RWPE2 (cell line): ENCODE data around the gene USF3.

Experiments
- ATAC-seq: fragments of 200-7000 bp; cut with Tn5 transposase; 3 replicates; pipeline ENCODE4 v1.9.1; 2021; ENCODE audit warnings: low read depth
- DNase-seq: peaks from one replicate; pipeline ENCODE4 v3.0.0-alpha.2; 2020; ENCODE audit warnings: low spot score
- H3K27ac ChIP-seq: fragments of 450-650 bp; 2 replicates; pipeline ENCODE4 v1.5.1; 2017; ENCODE audit warnings: mild to moderate bottlenecking; ENCODE audit not compliant: poor library complexity, severe bottlenecking
- H3K27me3 ChIP-seq: fragments of 250-450 bp; sonication (Bioruptor Pico); 2 replicates; pipeline ENCODE4 v1.5.1; 2021; ENCODE audit warnings: mild to moderate bottlenecking, moderate library complexity; ENCODE audit not compliant: insufficient read depth, poor library complexity, severe bottlenecking
- H3K36me3 ChIP-seq: fragments of 250-450 bp; sonication (Bioruptor Pico); 2 replicates; pipeline ENCODE4 v1.5.1; 2020; ENCODE audit warnings: low read depth, mild to moderate bottlenecking, moderate library complexity
- H3K4me1 ChIP-seq: fragments of 250-450 bp; sonication (Bioruptor Pico); 2 replicates; pipeline ENCODE4 v1.5.1; 2021; ENCODE audit warnings: mild to moderate bottlenecking, moderate library complexity; ENCODE audit not compliant: insufficient read depth, poor library complexity, severe bottlenecking
- H3K4me3 ChIP-seq: fragments of 250-450 bp; sonication (Bioruptor Pico); 2 replicates; pipeline ENCODE4 v1.5.1; 2021; ENCODE audit warnings: mild to moderate bottlenecking, moderate library complexity; ENCODE audit not compliant: severe bottlenecking
- H3K9me3 ChIP-seq: fragments of 250-450 bp; sonication (Bioruptor Pico); 2 replicates; pipeline ENCODE4 v1.5.1; 2021; ENCODE audit warnings: mild to moderate bottlenecking, moderate library complexity; ENCODE audit not compliant: severe bottlenecking
- CTCF ChIP-seq: fragments of 450-650 bp; IDR thresholded peaks from one replicate; pipeline ENCODE4 v1.5.1; 2017; ENCODE audit warnings: mild to moderate bottlenecking, moderate library complexity; ENCODE audit not compliant: poor library complexity, severe bottlenecking

USF3 gene

DNA sequence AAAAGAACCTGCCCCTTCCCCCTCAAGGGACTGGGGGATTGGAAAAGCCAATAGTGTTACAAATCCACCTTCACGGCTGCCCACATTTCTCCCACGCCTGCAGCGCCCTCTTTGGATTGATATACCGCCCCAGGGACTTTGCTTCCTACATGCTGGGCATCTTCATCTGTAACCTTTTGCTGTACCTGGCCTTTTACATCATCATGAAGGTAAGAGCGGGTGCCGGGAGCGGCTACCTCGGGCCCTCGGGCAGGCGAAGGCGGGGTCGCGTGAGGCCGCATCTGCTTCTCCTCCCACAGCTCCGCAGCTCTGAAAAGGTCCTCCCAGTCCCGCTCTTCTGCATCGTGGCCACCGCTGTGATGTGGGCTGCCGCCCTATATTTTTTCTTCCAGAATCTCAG is 73.1 kb downstream of the USF3 start:
- no peak for DNase-seq
- TF ChIP-seq CTCF = no peak
- no peak for ATAC-seq
- peaks cover 4% of the 10 kb centered on the region for H3K4me1 ChIP-seq
- H3K4me3 ChIP-seq = no peak overlapping the region
- H3K9me3 ChIP-seq = no peaks in the 10 kb centered on the region
- no peak overlapping the region for H3K27ac ChIP-seq
- H3K36me3 ChIP-seq = no peaks in the 10 kb centered on the region
- H3K27me3 ChIP-seq = no peaks in the 10 kb centered on the region

DNA sequence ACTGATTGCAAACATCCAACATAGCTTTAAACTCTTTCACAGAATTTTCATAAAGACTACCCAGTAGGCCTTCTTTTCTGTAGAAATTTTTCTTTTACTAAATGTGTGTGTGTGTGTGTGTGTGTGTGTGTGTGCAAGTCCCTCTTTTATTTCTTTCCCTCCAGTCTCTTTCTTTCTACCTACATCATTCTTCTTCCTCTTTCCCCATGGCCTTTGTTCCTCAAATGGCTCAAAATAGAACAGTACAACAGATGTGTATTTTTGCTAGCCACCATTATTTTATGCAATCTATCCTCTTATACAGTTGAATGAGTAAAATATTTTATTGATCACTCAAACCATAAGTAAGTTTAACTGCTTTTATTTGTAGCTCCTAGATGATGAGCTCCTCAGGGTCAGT is 76.4 kb downstream of the USF3 start:
- no peak for TF ChIP-seq CTCF
- no peaks in the 10 kb centered on the region for H3K4me1 ChIP-seq
- no peaks in the 10 kb centered on the region for H3K9me3 ChIP-seq
- DNase-seq = no peak
- no peaks in the 10 kb centered on the region for H3K27me3 ChIP-seq
- H3K4me3 ChIP-seq = no peak overlapping the region
- no peaks in the 10 kb centered on the region for H3K36me3 ChIP-seq
- H3K27ac ChIP-seq = no peak overlapping the region
- no peak for ATAC-seq

- no peak for TF ChIP-seq CTCF
- no peak overlapping the region for H3K27ac ChIP-seq
- H3K4me3 ChIP-seq = no peak overlapping the region
- no peaks in the 10 kb centered on the region for H3K36me3 ChIP-seq
- no peaks in the 10 kb centered on the region for H3K9me3 ChIP-seq
- ATAC-seq = no peak
- no peaks in the 10 kb centered on the region for H3K4me1 ChIP-seq
- DNase-seq = no peak
- no peaks in the 10 kb centered on the region for H3K27me3 ChIP-seq
Observed at GRCh38 chr3:113617726-113618125, 78.7 kb downstream of the USF3 start.

DNA sequence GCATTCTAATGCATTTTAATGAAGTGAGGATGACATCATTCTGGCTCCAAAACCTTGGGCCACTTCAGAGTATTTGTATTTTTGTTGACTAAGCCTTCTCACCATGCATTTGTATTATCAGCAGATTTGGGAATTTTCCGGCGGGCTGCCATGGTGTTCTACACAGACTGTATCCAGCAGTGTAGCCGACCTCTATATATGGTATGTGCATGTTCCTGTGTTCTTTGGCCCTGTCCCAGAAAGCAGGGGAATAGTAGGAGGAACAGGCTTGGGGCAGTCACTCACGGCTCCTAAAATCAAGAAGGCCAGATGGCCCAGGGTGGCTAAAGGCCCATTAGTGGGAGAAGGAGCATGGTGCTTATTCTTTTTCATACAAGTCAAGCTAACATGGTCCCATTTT is 80.5 kb downstream of the USF3 start:
- H3K4me1 ChIP-seq = no peaks in the 10 kb centered on the region
- no peak for ATAC-seq
- no peaks in the 10 kb centered on the region for H3K27me3 ChIP-seq
- no peaks in the 10 kb centered on the region for H3K36me3 ChIP-seq
- no peak for TF ChIP-seq CTCF
- H3K27ac ChIP-seq = no peak overlapping the region
- no peak overlapping the region for H3K4me3 ChIP-seq
- no peak for DNase-seq
- no peaks in the 10 kb centered on the region for H3K9me3 ChIP-seq

- no peak for TF ChIP-seq CTCF
Observed at GRCh38 chr3:113614402-113614801, 82.0 kb downstream of the USF3 start.

More at GRCh38 chr3:113614402-113614801, 82.0 kb downstream of the USF3 start:
- Histone ChIP-seq H3K27me3 (no peaks in the 10 kb centered on the region), H3K4me1 (no peaks in the 10 kb centered on the region), H3K9me3 (no peaks in the 10 kb centered on the region), H3K4me3 (no peak overlapping the region), H3K27ac (no peak overlapping the region), H3K36me3 (no peaks in the 10 kb centered on the region)
- ATAC-seq (no peak), DNase-seq (no peak)
